Measurements from ENCODE around the gene RCC2.

DNA sequence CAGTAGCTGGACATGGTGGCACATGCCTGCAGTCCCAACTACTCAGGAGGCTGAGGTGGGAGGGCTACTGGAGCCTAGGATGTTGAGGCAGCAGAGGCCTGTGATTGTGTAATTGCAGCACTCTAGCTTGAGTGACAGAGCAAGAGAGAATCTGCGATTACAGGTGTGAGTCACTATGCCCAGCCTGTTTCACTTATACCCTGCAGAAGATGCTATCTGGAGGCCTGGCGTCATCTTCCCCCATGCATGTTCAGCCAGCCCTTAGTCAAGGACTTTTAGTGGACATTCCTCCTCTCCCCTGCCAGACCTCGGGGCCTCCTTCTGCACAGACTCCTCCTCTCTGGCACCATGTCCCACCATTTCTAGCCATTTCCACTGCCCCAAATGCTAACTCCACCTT, 36.3 kb upstream of the RCC2 start:
- TF ChIP-seq YY1 (IDR thresholded peaks at IDR 0.05; ENCODE audit: low read depth) (no peak), FOXM1 (IDR thresholded peaks at IDR 0.05; ENCODE audit: borderline replicate concordance, low read depth) (no peak), TCF12 (IDR thresholded peaks at IDR 0.05; ENCODE audit: low read depth) (no peak), EP300 (IDR thresholded peaks at IDR 0.05; ENCODE audit: borderline replicate concordance) (no peak), TEAD4 (IDR thresholded peaks at IDR 0.05) (no peak), RAD21 (IDR thresholded peaks at IDR 0.05; ENCODE audit: low read depth) (no peak), CREB1 (IDR thresholded peaks at IDR 0.05; ENCODE audit: low read depth) (no peak), CEBPB (IDR thresholded peaks at IDR 0.05) (peak; percentile 67), TAF1 (IDR thresholded peaks at IDR 0.05; ENCODE audit: low read depth) (no peak)
- TF ChIP-seq, protein P1, sequence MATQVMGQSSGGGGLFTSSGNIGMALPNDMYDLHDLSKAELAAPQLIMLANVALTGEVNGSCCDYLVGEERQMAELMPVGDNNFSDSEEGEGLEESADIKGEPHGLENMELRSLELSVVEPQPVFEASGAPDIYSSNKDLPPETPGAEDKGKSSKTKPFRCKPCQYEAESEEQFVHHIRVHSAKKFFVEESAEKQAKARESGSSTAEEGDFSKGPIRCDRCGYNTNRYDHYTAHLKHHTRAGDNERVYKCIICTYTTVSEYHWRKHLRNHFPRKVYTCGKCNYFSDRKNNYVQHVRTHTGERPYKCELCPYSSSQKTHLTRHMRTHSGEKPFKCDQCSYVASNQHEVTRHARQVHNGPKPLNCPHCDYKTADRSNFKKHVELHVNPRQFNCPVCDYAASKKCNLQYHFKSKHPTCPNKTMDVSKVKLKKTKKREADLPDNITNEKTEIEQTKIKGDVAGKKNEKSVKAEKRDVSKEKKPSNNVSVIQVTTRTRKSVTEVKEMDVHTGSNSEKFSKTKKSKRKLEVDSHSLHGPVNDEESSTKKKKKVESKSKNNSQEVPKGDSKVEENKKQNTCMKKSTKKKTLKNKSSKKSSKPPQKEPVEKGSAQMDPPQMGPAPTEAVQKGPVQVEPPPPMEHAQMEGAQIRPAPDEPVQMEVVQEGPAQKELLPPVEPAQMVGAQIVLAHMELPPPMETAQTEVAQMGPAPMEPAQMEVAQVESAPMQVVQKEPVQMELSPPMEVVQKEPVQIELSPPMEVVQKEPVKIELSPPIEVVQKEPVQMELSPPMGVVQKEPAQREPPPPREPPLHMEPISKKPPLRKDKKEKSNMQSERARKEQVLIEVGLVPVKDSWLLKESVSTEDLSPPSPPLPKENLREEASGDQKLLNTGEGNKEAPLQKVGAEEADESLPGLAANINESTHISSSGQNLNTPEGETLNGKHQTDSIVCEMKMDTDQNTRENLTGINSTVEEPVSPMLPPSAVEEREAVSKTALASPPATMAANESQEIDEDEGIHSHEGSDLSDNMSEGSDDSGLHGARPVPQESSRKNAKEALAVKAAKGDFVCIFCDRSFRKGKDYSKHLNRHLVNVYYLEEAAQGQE (IDR thresholded peaks at IDR 0.05; ENCODE audit: low read depth) = no peak
- TF ChIP-seq, protein P2, sequence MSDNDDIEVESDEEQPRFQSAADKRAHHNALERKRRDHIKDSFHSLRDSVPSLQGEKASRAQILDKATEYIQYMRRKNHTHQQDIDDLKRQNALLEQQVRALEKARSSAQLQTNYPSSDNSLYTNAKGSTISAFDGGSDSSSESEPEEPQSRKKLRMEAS (IDR thresholded peaks at IDR 0.05) = no peak
- TF ChIP-seq, protein P3, sequence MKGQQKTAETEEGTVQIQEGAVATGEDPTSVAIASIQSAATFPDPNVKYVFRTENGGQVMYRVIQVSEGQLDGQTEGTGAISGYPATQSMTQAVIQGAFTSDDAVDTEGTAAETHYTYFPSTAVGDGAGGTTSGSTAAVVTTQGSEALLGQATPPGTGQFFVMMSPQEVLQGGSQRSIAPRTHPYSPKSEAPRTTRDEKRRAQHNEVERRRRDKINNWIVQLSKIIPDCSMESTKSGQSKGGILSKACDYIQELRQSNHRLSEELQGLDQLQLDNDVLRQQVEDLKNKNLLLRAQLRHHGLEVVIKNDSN (IDR thresholded peaks at IDR 0.05) = no peak

Measured in Ishikawa (cell line).